NCI-H1092 (cell line): ENCODE measurements around the gene CTTNBP2.

Source experiments
- DNase-seq: peaks from one replicate; lab custom pipeline; 2025; lab: John Stamatoyannopoulos, UW

CTTNBP2 gene

GRCh38 chr7:117685795-117686194 lies 187.4 kb downstream of the CTTNBP2 start:
- no peak for DNase-seq

DNA sequence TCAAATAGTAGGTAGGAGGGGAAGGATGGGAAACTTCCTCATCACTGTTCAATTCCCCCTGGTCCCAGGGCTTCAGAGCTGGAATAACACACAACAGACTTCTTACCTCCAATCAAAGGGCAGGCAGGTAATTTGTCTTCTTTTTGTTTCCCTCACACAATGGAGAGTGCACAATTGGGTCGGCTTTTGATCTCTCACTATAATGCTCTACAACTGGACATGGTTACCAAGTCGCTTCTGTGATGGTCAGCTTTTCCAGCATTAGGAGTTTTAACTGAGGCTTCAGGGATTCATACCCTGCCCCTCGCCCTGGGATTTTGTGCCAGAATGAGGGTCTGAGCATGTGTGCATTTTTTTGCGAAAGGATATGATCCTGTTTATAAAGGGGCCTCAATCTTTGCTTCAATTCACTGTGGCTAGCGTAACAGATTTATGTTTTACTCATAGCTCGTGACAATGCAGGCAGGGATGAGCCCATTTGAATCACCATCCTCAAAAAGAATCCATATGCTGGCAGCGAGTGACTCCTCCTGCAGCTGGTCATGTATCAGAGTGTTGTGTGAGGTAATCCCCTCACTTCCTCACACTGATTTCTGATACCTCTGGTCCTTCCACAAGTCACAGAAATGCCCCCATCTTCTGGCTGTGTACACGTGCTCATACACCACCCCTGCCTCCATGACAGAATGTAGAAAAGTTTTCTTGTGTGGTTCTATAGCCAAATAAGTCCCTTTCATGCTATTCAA lies 189.6 kb downstream of the CTTNBP2 start:
- DNase-seq, result no peak

DNA sequence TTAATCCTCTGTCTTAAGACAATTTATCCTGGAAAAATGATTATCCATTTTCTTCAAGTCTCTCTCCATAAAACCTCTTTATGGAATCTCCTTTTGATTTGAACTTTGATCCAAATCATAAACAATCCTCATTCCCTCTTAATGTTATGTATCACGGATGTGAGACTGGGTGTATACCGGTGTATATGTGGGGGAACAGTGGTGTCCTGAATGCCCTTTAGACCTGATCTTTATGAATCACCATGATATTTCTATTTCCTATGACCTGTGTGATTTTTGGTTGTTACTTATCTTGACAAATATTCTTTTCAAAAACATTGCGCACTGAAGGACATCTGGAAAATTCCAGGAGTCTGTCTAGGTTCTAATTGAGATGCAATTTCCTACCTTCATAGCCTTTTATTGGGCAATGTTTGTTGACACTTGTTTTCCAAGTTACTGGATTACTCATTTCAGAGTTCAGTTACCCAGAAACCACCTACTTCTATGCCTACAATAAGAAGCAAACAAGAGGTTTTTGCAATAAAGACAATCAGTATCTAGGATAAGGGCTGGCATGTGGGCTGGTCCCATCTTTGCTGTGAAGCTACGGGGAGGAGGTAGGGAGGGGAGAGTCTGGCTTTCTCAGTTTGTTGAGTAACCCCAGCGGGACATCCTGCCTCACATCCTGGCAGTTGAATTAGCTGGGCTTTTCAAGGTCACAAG lies 190.4 kb downstream of the CTTNBP2 start:
- DNase-seq, result no peak

DNA sequence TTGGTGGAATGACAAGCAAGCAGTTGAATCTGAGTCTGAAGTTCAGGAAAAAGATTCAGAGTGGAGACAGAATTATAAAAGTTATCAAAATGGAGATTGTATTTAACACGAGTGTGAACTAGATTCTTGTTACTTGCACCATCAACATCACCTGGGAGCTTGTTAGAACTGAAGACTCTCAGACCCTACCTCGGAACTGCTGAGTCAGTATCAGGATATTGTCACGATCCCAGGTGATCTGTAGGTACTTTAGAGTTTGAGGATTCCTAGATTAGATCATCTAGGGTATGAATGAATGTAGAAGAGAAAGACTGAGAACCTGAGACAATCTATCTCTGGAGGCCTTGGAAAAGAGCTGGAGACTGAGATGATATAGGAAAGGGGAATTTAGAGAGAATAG lies 194.1 kb downstream of the CTTNBP2 start:
- DNase-seq, result no peak

- no peak for DNase-seq
Observed at GRCh38 chr7:117675497-117676435, 197.5 kb downstream of the CTTNBP2 start.

GRCh38 chr7:117674617-117675016 lies 198.6 kb downstream of the CTTNBP2 start:
- peak; percentile 20 for DNase-seq

DNA sequence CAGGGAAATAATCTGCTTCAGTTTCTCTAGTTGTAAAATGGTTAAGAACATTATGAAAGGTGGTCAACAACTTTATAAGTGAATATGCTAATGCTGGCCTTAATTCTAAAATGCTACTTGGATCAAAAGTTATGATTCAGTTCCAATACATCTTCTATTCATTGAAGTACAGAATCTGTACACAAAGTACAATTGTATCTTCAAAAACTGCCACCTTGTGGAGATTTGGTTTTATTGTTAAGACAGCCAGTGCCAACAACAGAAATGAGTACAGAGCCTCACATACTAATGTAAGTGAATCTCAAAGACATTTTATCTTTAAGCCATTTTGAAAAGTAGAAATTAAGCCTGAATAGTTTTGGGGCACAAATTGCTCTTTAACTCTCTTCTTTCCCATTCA lies 199.4 kb downstream of the CTTNBP2 start:
- peak; percentile 62 for DNase-seq

- DNase-seq, result peak; percentile 98
Observed at GRCh38 chr7:117673367-117673766, 199.9 kb downstream of the CTTNBP2 start.

DNA sequence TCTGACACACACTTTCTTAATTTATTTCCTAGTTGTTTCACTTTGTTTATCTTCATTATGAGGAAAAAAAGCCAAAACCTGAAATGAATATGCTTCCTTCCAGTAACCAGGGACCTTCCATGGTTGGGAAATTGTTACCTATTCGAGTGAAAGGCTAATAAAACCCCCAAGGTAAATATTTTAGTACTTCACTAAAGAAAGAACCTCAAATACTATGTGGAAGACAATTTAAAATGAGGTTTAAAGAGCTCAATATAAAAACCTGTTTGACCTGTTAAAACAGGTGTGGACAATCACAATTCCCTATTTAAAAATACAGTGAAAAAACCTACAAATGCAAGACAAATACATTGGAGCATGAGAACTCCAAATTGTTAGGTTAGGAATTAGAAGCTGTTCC lies 200.8 kb downstream of the CTTNBP2 start:
- peak; percentile 15 for DNase-seq

DNA sequence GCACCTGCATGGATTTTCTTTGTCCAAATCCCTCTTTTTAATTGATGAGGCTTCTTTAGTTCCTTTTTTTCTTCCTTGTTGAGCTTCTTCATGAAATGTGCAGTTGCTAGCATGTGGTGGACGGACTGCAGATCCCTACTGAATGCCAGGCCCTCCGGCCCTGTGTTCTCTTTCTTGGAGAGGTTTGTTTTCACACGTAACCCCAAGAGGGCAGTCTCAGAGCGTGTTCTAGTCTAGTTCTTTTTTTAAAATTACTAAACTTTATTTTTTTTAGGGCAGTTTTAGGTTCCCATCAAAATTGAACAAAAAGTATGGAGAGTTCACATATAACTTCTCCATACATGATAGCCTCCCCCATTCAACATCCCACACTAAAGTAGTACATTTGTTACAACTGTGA lies 203.4 kb downstream of the CTTNBP2 start:
- no peak for DNase-seq

DNA sequence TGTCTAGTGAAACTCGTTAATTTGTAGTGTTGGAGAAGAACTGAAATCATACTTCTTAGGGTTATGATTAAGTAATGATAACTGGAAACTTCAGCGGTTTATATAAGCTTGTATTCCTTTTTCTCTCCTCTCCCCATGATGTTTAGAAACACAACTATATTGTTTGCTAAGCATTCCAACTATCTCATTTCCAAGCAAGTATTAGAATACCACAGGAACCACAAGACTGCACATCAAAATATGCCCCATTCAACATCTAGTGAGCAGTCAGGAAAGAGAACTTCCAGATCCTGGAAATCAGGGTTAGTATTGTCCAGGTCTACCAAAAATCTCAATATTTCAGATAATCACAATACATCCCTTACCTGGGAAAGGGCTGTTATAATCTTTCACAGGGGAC lies 205.8 kb downstream of the CTTNBP2 start:
- DNase-seq, result no peak

- DNase-seq, result no peak
Observed at GRCh38 chr7:117666689-117667088, 206.6 kb downstream of the CTTNBP2 start.

- DNase-seq, result no peak
Observed at GRCh38 chr7:117666031-117666430, 207.2 kb downstream of the CTTNBP2 start.

DNA sequence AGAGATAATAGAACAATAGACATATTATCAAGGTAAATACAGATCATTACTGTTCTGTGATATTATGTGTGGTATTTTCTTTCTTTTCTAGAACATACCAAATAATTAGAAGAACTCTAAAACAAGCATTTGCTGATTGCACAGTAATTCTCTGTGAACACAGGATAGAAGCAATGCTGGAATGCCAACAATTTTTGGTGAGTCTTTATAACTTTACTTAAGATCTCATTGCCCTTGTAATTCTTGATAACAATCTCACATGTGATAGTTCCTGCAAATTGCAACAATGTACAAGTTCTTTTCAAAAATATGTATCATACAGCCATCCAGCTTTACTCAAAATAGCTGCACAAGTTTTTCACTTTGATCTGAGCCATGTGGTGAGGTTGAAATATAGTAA lies 207.9 kb downstream of the CTTNBP2 start:
- no peak for DNase-seq

DNA sequence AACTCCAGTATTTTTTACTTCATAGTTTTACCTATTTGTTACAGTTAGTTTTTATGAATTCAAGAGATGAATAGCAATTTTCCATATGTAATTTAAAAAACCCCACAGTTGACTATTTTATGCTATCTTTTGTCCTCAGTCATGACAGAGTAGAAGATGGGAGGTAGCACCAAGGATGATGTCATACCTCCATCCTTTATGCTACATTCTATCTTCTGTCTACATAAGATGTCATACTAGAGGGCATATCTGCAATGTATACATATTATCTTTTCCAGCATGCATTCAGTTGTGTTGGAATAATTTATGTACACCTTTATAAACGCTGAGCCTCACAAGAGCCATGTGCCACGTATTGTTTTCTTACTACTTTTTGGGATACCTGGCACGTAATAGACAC lies 209.2 kb downstream of the CTTNBP2 start:
- DNase-seq, result no peak

DNA sequence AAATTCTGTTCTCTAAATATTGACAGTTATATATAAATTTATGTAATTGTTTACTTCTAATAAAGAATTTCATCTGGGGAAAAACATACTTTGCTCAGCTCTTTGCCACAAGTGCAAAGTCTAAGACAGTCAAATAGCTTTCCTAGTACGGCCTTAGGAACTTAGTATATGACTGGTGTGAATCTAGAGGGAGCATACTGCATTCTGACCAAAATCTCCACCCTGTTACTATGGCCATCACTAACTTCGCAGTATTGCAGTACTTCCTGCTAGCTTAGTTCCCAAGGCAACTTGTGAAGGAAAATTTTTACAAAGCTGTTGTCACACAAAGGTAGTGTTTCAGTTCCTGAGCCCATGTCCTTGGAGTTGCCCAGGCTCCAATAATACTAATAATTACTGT lies 211.9 kb downstream of the CTTNBP2 start:
- DNase-seq, result no peak
